DLD1 (cell line): ENCODE data around the gene PHLPP1.

Experiments
- in situ Hi-C: cut with HindIII; loops from 2 replicates; pipeline ENCODE4 v1.10.0; 2017; ENCODE audit warnings: low sequenced_read_pairs

PHLPP1 gene

DNA sequence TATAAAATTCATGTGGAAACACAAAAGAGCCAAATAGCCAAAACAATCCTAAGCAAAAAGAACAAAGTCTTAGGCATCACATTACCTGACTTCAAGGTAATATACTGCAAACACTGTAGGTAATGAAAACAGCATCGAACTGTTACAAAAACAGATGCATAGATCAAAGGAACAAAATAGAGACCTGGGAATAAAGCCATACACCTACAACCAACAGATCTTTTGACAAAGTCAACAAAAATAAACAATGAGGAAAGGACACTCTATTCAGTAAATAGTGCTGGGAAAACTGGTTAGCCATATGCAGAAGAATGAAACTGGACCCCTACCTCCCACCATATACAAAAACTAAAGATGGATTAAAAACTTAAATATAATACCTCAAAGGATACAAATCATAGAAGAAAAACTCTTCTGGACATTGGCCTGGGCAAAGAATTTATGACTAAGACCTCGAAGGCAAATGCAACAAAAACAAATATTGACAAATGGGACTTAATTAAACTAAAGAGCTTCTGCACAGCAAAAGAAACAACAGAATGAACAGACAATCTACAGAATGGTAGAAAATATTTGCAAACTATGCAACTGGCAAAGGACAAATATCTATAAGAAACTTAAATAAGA lies 218.0 kb downstream of the PHLPP1 start:
- in situ Hi-C loops: no loop called here

DNA sequence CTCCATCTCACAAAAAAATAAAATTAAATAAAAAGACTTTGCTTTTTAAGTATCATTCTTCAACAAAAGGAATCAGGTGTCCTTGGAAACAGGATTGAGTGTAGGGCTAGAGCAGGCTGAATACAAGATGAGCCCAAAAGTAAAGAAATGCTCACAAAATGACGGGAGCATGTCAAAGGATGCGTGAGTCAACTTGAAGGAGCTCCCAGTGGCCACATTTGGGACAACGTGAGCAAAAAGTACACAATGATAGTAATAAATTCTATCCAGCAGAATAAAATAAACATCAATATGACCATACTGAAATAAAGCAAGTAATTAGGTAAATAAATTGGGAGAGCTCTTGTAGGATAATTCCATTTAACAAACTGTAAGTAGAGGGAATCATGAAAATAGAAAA lies 220.7 kb downstream of the PHLPP1 start:
- in situ Hi-C loops: no loop called here

GRCh38 chr18:62937065-62937464 lies 221.7 kb downstream of the PHLPP1 start:
- in situ Hi-C loops: no loop called here

DNA sequence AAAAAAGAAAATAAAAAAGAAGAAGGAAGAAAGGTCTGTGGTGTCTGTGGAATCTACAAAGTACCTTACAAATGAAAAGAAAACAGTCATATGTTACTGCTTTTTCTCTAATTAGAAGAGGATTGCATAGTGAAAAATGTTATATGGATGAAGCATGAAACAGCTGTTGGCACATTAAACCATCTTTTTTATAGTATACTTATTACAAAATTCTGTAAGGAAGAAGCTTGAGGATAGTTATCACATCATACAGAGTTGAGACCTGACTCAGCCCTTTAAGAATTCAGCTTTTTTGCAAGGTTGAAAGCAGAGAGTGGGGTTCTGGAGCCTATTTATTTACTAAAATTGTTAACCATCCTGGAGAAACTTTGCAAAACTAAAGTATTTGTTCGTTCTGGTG lies 222.7 kb downstream of the PHLPP1 start:
- in situ Hi-C loops: no loop called here

GRCh38 chr18:62938487-62938886 lies 223.1 kb downstream of the PHLPP1 start:
- in situ Hi-C loops: no loop called here

- in situ Hi-C loops: no loop called here
Measured at GRCh38 chr18:62939433-62939832, 224.1 kb downstream of the PHLPP1 start.

DNA sequence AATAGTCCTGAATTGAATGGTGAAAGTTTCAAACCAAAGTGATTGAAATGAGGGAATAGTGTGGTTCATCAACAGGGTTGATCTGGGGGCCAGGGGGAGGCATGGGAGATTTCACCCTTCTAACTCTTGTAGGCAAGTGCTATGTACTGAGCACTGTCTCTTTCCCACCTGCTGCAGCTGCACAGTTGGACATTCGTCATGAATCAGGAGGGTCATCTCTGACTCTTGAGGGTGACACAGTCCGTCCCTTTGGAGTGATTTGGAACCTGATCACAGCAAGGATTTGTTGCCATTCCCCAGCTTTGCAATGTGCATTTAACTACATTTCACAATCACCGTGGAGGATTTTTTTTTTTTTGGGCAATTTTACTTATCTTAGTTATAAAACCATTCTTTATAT lies 224.6 kb downstream of the PHLPP1 start:
- in situ Hi-C loops: no loop called here

- in situ Hi-C loops: no loop called here
Measured at GRCh38 chr18:62942578-62942977, 227.2 kb downstream of the PHLPP1 start.

- in situ Hi-C loops: no loop called here
Measured at GRCh38 chr18:62944454-62944853, 229.1 kb downstream of the PHLPP1 start.

DNA sequence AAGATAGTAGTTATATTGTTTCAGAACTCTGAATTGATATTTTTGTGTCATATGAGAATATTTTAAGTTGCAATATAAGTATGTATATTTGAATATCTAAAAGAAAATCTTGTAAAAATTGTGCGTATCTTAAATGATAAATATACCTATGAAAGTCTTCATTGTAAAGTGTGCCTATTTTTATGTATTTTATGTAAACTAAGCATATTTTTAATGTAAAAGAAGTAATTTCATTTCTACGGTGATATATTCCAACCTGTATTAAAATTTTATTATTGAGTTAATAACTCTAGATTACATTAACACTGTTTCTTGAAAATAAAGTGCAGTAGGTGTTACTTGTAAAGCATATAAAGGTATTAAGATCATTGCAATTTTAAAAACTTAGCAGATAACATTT lies 233.4 kb downstream of the PHLPP1 start:
- in situ Hi-C loops: no loop called here

- in situ Hi-C loops: no loop called here
Measured at GRCh38 chr18:62950246-62950645, 234.9 kb downstream of the PHLPP1 start.

DNA sequence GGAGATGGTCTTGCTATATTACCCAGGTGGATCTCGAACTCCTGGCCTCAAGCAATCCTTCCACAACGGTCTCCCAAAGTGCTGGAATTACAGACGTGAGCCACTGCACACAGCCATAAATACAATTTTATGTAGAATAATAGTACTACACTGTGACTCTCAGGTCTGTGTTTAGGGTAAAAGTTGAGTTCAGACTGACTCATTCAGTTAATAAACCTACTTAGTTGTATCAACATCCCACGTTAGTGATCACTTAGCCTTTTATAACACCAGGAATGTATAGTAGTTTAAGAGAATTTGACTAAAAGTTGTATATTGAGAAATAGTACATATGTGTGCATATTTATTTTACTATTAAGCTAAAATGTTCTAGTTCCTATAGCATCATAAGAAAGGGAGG lies 237.5 kb downstream of the PHLPP1 start:
- in situ Hi-C loops: no loop called here

GRCh38 chr18:62953663-62954062 lies 238.3 kb downstream of the PHLPP1 start:
- in situ Hi-C loops: no loop called here

DNA sequence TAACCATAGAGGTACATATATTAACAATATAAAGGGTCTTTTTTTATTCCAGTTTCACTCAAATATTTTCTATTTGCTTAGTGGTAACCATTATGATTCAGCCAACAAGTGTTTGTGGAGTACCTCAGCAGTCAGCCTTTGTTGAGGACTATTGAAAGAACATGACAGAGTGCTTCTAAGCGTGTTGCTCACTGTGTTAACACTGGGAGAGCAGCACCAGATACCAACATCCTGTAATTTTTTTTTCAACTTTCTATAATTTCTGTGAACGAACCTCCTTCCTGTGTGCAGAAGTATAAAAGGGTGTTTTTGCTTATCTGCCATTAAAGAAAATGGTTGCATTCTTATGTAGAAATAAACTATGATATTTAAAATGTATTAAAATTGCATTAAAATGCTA lies 239.0 kb downstream of the PHLPP1 start:
- in situ Hi-C loops: no loop called here

DNA sequence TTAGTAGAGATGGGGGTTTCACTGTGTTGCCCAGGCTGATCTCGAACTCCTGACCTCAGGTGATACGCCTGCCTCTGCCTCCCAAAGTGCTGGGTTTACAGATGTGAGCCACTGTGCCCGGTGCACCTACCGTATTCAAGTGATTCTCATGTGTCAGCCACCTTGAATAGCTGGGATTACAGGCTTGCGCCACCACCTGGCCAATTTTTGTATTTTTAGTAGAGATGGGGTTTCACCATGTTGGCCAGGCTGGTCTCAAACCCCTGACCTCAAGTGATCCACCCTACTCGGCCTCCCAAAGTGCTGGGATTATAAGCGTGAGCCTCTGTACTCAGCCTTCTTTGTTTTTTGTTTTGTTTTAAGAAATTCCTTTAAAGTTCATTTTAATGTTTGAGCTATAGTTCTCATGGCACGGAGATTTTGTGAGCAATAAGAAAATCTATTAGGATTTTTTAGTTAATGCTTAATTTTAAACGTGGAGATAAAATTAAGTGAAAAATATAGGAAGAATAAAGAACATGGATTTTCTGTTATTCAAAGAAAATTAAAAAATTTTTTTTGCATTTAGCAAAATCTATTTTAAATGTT lies 242.6 kb downstream of the PHLPP1 start:
- in situ Hi-C loops: no loop called here

- in situ Hi-C loops: no loop called here
Measured at GRCh38 chr18:62959481-62959880, 244.1 kb downstream of the PHLPP1 start.

- in situ Hi-C loops: no loop called here
Measured at GRCh38 chr18:62963507-62963906, 248.2 kb downstream of the PHLPP1 start.

DNA sequence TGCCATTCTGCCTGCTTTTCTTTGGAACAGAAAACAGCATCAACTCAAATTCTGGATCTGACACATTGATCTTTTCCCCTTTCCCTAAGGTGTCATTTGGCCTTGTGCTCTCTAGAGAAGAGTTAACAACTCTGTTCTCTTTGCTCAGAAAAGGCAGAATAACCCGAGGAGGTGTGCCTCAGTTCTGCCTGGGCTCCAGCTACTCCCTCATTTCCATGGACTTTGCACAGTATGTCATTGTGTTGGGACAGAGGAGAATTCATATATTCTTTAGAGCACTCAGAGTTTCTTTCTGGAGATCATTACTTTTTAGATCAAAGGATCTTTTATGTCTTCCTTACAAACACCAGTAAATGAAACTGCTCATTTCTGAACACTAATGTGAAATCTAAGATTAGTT lies 249.1 kb downstream of the PHLPP1 start:
- in situ Hi-C loops: no loop called here

GRCh38 chr18:62967089-62967488 lies 251.7 kb downstream of the PHLPP1 start:
- in situ Hi-C loops: no loop called here

DNA sequence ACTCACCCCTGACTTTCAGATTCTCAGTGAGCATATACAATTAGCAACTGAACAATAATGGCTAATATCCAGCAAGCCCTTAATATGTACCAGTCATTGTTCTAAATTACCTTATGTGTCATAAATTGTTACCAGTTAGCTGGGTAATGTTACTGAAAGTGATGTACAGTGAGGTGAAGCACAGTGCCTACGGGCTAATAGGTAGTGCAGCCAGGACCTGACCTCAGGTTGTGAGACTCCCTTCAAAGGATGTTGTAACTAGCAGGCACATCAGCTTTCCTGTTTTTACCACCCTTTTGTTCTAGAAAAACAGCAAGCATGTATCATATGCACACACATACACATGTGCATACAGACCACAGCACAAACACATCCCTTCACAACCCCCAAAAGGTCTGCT lies 258.3 kb downstream of the PHLPP1 start:
- in situ Hi-C loops: no loop called here

- in situ Hi-C loops: no loop called here
Measured at GRCh38 chr18:62974388-62974787, 259.0 kb downstream of the PHLPP1 start.

DNA sequence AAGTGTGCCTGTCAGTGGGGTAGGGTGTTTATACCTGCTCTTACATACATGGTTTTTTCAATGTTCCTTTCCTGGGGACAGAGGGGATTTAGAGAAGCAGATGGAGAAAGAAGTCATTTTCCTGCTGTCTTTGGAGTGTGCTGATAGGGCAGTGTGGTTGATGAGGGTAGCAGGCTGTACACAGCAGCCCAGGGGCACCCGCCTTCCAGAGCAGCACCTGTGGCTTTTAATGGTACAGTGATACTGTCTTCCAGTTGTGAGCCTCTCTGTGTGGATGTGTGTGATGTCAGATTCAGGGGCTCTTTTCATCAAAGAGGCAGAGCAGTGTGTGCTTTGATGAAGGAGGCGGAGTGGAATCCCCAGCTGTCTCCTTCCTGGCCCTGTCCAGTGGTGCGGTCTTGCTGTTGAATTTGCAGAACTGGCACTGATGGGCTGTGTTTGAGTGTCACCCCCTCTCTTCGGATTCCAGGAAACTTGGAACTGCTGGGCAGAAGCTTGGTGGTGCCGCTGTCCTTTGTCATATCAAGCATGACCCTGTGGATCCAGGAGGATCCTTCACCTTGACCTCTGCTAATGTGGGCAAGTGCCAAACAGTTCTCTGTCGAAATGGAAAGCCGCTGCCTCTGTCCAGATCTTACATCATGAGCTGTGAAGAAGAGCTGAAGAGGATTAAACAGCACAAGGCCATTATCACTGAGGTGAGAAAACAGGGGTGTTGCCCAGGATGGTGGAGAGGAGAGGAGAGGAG lies 259.8 kb downstream of the PHLPP1 start:
- in situ Hi-C loops: no loop called here
